A673 (cell line): Measurements from ENCODE around the gene ANKRD12.

Experiments
- CTCF ChIP-seq: fragments of 300-800, 200-600 bp; sonication (generic); conservative IDR thresholded peaks from 2 replicates; pipeline ENCODE4 v1.5.1; 2017; ENCODE audit warnings: low read depth, mild to moderate bottlenecking, antibody characterized with exemption, low read length, moderate library complexity, mixed read lengths
- EZH2 ChIP-seq: fragments of 200-600 bp; sonication (generic); IDR thresholded peaks from 2 replicates; pipeline ENCODE4 v1.6.1; 2017; ENCODE audit warnings: borderline replicate concordance, low read depth, mild to moderate bottlenecking, mixed read lengths, antibody characterized with exemption, low read length; ENCODE audit not compliant: poor library complexity, severe bottlenecking

- no peak for TF ChIP-seq CTCF
- TF ChIP-seq EZH2: no peak
Observed at GRCh38 chr18:9215221-9215933, 78.8 kb downstream of the ANKRD12 start.
